ENCODE measurements around the gene CD44. TPM values are rescaled to one million over a fixed set of nuclear protein-coding genes. Genes with fewer than 3 reads are reported as not detected.

The CD44 gene
- total RNA-seq, 1 donor from 2014 or later = 1,546 TPM

DNA sequence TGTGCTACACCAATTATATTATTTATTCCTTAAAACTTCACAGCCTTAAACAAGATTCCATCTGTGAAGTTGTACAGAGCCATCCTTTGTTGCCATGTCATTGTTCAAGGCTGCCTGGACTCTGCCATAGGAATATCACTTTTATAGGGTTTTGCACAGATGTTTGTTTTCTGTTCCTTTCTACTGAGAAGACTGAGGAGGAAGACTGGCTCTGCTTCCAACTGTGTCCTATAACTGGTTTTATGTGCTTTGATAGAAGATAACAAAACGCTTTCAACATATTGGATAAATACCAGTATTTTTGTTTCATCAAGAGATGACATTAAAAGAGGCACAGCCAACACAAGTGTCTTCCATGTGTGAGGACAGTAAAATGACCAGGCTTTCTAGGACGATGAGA lies 120.6 kb downstream of the CD44 start:
- no peak for ATAC-seq (ENCODE audit: low read depth)
- H3K9me3 Mint-ChIP-seq = no peaks in the 10 kb centered on the region
- no peak overlapping the region for H3K27ac Mint-ChIP-seq
- TF ChIP-seq, protein P1, sequence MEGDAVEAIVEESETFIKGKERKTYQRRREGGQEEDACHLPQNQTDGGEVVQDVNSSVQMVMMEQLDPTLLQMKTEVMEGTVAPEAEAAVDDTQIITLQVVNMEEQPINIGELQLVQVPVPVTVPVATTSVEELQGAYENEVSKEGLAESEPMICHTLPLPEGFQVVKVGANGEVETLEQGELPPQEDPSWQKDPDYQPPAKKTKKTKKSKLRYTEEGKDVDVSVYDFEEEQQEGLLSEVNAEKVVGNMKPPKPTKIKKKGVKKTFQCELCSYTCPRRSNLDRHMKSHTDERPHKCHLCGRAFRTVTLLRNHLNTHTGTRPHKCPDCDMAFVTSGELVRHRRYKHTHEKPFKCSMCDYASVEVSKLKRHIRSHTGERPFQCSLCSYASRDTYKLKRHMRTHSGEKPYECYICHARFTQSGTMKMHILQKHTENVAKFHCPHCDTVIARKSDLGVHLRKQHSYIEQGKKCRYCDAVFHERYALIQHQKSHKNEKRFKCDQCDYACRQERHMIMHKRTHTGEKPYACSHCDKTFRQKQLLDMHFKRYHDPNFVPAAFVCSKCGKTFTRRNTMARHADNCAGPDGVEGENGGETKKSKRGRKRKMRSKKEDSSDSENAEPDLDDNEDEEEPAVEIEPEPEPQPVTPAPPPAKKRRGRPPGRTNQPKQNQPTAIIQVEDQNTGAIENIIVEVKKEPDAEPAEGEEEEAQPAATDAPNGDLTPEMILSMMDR (IDR thresholded peaks at IDR 0.05) = no peak
- POLR2A ChIA-PET = no interaction called here
- no peaks in the 10 kb centered on the region for H3K36me3 Mint-ChIP-seq (ENCODE audit: low read depth)
- H3K27me3 Mint-ChIP-seq = no peaks in the 10 kb centered on the region
- H3K4me1 Mint-ChIP-seq = peaks cover 15% of the 10 kb centered on the region
- CTCF ChIA-PET = interaction anchor here (1.2 kb wide), 1 partner anchor 23 kb away, joined by 3 read pairs; no protein-coding TSS in a partner anchor
- intact Hi-C loops (cut with micrococcal nuclease) = no loop called here
- H3K4me3 Mint-ChIP-seq = no peak overlapping the region
- DNase-seq = no peak

- CTCF ChIA-PET = interaction anchor here (1.2 kb wide), 1 partner anchor 24 kb away, joined by 3 read pairs; no protein-coding TSS in a partner anchor
- POLR2A ChIA-PET = interaction anchor here (0.8 kb wide), 1 partner anchor 28 kb away, joined by 3 read pairs; no protein-coding TSS in a partner anchor
- intact Hi-C loops (cut with micrococcal nuclease) = no loop called here
- TF ChIP-seq, protein P1 (IDR thresholded peaks at IDR 0.05) = no peak
- Mint-ChIP-seq H3K4me3 (no peak overlapping the region), H3K27me3 (no peaks in the 10 kb centered on the region), H3K9me3 (no peaks in the 10 kb centered on the region), H3K27ac (no peak overlapping the region), H3K4me1 (peaks cover 15% of the 10 kb centered on the region), H3K36me3 (ENCODE audit: low read depth) (no peaks in the 10 kb centered on the region)
- ATAC-seq (ENCODE audit: low read depth) (no peak), DNase-seq (no peak)
These were observed 121.5 kb downstream of the CD44 start for GRCh38 chr11:35260342-35260985.

DNA sequence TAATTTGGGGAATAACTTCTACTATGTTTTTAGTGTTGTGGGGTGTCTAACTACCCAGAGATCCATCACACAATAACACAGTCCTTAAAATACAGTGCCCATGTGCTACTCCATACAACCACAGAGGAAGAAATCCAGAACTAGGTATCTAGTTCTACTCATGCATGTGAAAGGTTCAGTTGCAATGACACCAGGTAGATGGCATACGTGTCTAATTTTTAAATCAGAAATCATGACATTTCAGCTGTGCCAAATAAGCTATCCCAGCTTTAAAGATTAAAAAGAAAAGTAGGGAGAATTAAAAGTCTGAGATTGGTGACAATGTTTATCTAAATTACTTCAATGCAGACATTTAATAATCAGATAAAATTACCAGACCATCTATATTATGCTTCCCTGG lies 122.2 kb downstream of the CD44 start:
- Mint-ChIP-seq H3K4me3 (no peak overlapping the region), H3K9me3 (no peaks in the 10 kb centered on the region), H3K36me3 (ENCODE audit: low read depth) (no peaks in the 10 kb centered on the region), H3K27ac (no peak overlapping the region), H3K4me1 (peaks cover 23% of the 10 kb centered on the region), H3K27me3 (no peaks in the 10 kb centered on the region)
- ChIA-PET POLR2A (no interaction called here), CTCF (no interaction called here)
- TF ChIP-seq, protein P1 (IDR thresholded peaks at IDR 0.05) = no peak
- intact Hi-C loops (cut with micrococcal nuclease) = no loop called here
- ATAC-seq (ENCODE audit: low read depth) (no peak), DNase-seq (no peak)

GRCh38 chr11:35262056-35262455 lies 123.1 kb downstream of the CD44 start:
- no peak for ATAC-seq (ENCODE audit: low read depth)
- POLR2A ChIA-PET = no interaction called here
- CTCF ChIA-PET = no interaction called here

DNA sequence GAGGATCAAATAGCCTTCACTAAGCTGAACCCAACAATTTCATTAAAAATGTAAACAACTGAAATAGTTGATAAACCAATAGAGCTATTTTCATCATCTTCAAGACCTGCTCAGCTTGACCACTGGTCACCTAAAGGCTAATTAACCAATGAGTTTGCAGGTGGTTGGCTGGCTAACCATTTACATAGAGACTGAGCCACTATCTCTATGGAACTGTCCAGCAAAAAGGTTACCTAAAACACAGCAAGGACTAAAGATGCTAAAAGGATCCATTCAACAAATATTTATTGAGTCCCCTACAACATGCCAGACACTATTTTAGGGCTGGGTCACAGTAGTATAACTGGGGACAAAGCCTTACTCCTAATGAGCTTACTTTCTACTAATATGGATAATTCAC lies 123.8 kb downstream of the CD44 start:
- CTCF ChIA-PET = no interaction called here
- ATAC-seq (ENCODE audit: low read depth) (no peak), DNase-seq (no peak)
- H3K4me3 Mint-ChIP-seq = no peak overlapping the region
- POLR2A ChIA-PET = no interaction called here
- TF ChIP-seq, protein P1 (IDR thresholded peaks at IDR 0.05) = no peak
- H3K4me1 Mint-ChIP-seq = peaks cover 12% of the 10 kb centered on the region
- intact Hi-C loops (cut with micrococcal nuclease) = no loop called here
- H3K27me3 Mint-ChIP-seq = no peaks in the 10 kb centered on the region
- no peaks in the 10 kb centered on the region for H3K9me3 Mint-ChIP-seq
- H3K27ac Mint-ChIP-seq = no peak overlapping the region
- H3K36me3 Mint-ChIP-seq (ENCODE audit: low read depth) = no peaks in the 10 kb centered on the region

More at GRCh38 chr11:35262056-35262455, 123.1 kb downstream of the CD44 start:
- no peak for DNase-seq
- Mint-ChIP-seq H3K4me1 (peaks cover 18% of the 10 kb centered on the region), H3K27me3 (no peaks in the 10 kb centered on the region), H3K36me3 (ENCODE audit: low read depth) (no peaks in the 10 kb centered on the region), H3K4me3 (no peak overlapping the region), H3K9me3 (no peaks in the 10 kb centered on the region), H3K27ac (no peak overlapping the region)
- intact Hi-C loops (cut with micrococcal nuclease) = no loop called here
- TF ChIP-seq, protein P1 (IDR thresholded peaks at IDR 0.05) = no peak
